Breast epithelium (tissue), 3 donors: ENCODE data around the gene GPX1.

Experiments
- CTCF ChIP-seq, 3 donors: fragments of 450-650 bp; IDR thresholded peaks; one replicate each; pipeline ENCODE4 v1.5.1; 2016 to 2017; ENCODE audit warnings: antibody characterized with exemption in 3 of 3, mild to moderate bottlenecking in 3 of 3, moderate library complexity in 3 of 3
- POLR2A ChIP-seq: fragments of 450-650 bp; IDR thresholded peaks from one replicate; pipeline ENCODE4 v1.6.1; 2016; ENCODE audit warnings: antibody characterized with exemption, mild to moderate bottlenecking, moderate library complexity
- POLR2AphosphoS5 ChIP-seq, 3 donors: sonication (generic); formaldehyde crosslinking; IDR thresholded peaks; one replicate each; pipeline ENCODE4 v1.6.1; 2017; ENCODE audit warnings: antibody characterized with exemption in 3 of 3

GRCh38 chr3:49333091-49333490, 25.1 kb downstream of the GPX1 start:
- no peak for TF ChIP-seq CTCF (IDR thresholded peaks at IDR 0.05)
- TF ChIP-seq POLR2AphosphoS5 (IDR thresholded peaks at IDR 0.05): no peak
- no peak for TF ChIP-seq POLR2A
